ENCODE measurements around the gene PDE6D.

Gene PDE6D

GRCh38 chr2:231706731-231707624 lies 74.1 kb downstream of the PDE6D start:
- peak; percentile 98 for DNase-seq

- DNase-seq: no peak
These were observed 77.1 kb downstream of the PDE6D start for GRCh38 chr2:231704017-231704416.

GRCh38 chr2:231701456-231702373 lies 79.4 kb downstream of the PDE6D start:
- DNase-seq: no peak

GRCh38 chr2:231699006-231699405 lies 82.1 kb downstream of the PDE6D start:
- no peak for DNase-seq

- peak; percentile 76 for DNase-seq
These were observed 85.1 kb downstream of the PDE6D start for GRCh38 chr2:231696004-231696367.

- no peak for DNase-seq
These were observed 87.1 kb downstream of the PDE6D start for GRCh38 chr2:231693956-231694355.

- DNase-seq: no peak
These were observed 88.2 kb downstream of the PDE6D start for GRCh38 chr2:231692847-231693246.

GRCh38 chr2:231691251-231691772 lies 89.8 kb downstream of the PDE6D start:
- DNase-seq: no peak

GRCh38 chr2:231689124-231689893 lies 91.8 kb downstream of the PDE6D start:
- no peak for DNase-seq

GRCh38 chr2:231688719-231689118 lies 92.4 kb downstream of the PDE6D start:
- DNase-seq: no peak

GRCh38 chr2:231687961-231688360 lies 93.1 kb downstream of the PDE6D start:
- no peak for DNase-seq

- peak; percentile 57 for DNase-seq
These were observed 93.8 kb downstream of the PDE6D start for GRCh38 chr2:231687133-231687852.

- DNase-seq: no peak
These were observed 94.6 kb downstream of the PDE6D start for GRCh38 chr2:231686192-231687100.

GRCh38 chr2:231685349-231686191 lies 95.5 kb downstream of the PDE6D start:
- DNase-seq: no peak

- no peak for DNase-seq
These were observed 96.5 kb downstream of the PDE6D start for GRCh38 chr2:231684314-231685223.

- no peak for DNase-seq
These were observed 97.5 kb downstream of the PDE6D start for GRCh38 chr2:231683292-231684235.

GRCh38 chr2:231682603-231683291 lies 98.3 kb downstream of the PDE6D start:
- DNase-seq: no peak
